ENCODE data around the gene IDH3A.

The IDH3A gene

DNA sequence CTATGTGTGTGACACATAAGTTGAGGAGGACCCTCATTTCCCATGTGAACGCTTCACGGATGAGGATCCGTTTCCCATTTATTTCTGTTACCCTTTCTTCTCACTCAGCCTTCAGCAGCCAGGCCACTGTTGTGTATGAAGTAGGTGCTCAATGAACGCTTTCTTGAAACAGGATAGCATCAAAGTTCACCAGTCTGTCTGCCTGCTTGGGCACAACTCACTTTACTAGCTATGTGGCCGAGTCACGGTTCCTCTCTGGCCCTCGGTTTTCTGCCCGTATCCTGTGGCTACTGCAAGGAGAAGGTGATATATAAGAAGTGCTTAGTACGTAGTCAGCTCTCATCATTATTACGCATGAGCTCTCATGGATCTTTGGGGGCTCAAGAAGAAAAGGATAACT is 62.8 kb downstream of the IDH3A start:
- H3K27ac ChIP-seq: no peak overlapping the region
- TF ChIP-seq ZFX (IDR thresholded peaks at IDR 0.05; ENCODE audit: borderline replicate concordance) (no peak), CTCF (IDR thresholded peaks at IDR 0.05) (no peak)

DNA sequence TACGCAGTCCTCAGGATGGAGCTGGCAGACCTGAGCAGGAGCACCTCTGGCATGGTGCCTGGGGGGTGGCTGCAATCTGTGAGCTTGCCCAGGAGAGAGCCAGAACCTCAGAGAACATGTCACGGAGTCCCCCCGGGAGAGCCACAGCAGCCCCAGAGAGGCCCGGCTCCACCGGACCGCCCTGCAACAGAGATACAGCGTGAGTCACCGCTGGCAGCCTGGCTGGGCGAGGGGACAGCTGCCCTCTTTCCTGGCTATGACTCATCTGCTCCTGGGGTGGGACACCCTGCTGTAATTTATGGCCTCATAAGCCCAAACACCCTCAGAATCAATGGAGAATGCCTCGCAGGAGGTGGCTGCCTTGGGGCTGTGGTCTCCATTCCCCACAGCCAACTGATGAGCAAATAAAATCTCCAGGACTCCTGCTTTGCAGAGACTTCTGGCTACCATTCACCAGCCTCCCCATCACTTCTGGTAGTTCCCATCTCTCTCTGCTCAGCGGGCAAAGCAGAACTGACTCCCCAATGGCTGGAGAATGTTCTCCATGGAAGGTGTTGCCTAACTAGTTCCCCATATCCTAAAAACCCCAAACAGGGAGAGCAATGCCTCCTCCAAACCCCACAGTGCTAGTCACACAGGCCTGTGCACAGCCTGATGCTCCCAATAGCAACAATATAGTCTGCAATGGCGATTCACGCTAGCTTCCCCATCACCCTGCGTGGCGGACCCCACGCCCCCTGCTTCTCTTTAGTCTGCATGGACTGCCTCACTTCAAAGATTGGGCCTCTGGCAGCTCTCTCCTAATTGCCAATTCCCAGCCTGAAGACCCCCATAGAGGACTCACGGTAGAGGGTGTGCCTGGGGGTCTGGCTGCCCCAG is 63.6 kb downstream of the IDH3A start:
- H3K27ac ChIP-seq: no peak overlapping the region

DNA sequence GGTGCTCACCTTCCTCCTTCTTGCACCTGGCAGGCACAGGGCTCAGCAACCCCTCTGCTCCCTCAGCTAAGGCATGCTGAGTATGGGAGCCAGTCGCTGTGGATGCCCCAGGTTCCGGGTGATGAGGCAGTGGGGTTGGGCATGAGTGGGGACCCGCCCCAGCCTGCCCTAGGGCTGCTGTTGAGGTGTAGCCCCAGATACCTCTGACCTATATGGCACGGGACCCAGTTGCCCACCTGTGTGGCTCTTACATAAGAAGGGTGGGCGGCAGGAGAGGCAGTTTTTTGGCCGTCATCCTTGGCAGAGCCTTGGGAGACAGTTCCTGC is 64.2 kb downstream of the IDH3A start:
- no peak overlapping the region for H3K27ac ChIP-seq
- no peak for TF ChIP-seq ZFX (IDR thresholded peaks at IDR 0.05; ENCODE audit: borderline replicate concordance)
- TF ChIP-seq CTCF (IDR thresholded peaks at IDR 0.05): no peak

More for the DNA sequence above, 63.6 kb downstream of the IDH3A start:
- TF ChIP-seq CTCF (IDR thresholded peaks at IDR 0.05) (no peak), ZFX (IDR thresholded peaks at IDR 0.05; ENCODE audit: borderline replicate concordance) (no peak)

- H3K27ac ChIP-seq: no peak overlapping the region
- TF ChIP-seq CTCF (IDR thresholded peaks at IDR 0.05): no peak
- TF ChIP-seq ZFX (IDR thresholded peaks at IDR 0.05; ENCODE audit: borderline replicate concordance): no peak
Observed at GRCh38 chr15:78213956-78214355, 64.8 kb downstream of the IDH3A start.

DNA sequence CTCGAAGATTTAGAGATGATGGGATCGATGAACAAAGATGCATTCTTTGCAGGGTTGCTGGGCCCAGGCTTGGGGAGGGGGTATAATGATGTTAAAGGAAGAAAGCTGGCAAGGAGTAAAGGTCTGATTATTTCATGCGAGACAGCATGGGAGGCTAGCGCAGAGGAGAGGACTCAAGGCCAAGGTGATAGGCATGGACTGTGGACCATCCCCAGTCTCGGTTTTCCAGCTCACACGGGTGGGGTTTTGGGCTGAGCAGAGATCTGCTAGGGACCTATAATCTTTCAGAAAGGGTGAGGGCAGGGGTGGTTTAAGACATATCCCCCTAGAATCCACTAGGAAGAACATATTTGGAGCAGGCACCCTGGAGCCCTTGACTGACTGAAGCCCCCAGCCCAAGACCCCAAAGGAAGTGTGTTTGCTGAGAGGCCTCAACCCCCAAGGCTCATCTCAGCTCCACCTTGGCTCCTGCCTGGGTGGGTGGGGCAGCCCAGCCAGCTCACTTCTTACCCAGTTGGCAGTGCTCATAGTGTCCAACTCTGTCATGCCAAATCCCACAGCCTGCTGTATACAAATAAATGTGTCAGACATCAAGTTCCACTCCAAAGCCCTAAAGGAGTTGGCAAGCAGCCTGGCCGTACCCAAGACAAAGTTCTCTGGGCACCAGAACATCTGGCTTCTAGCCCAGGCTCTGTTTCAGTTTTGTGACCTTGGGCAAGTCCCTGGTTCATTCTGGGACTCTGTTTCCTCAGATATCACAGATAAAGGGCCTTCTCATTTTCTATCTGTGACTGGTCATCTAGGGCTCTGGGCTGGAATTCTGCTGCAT is 67.3 kb downstream of the IDH3A start:
- H3K27ac ChIP-seq: no peak overlapping the region

DNA sequence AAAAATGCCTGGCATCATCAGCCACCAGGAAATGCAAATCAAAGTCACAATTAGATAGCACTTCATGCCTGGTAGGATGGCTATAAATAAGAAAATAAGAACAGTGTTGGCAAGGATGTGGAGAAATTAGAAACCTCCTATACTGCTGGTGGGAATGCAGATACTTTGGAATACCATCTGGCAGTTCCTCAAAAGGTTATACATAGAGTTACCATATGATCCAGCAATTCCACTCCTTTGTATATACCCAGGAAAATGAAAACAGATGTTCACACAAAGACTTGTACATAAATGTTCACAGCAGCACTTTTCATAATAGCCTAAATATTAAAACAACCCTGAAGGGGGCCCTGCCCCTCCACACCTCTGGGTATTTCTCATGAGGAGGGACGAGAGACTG is 71.6 kb downstream of the IDH3A start:
- TF ChIP-seq ZFX (IDR thresholded peaks at IDR 0.05; ENCODE audit: borderline replicate concordance): no peak
- TF ChIP-seq CTCF (IDR thresholded peaks at IDR 0.05): no peak
- no peak overlapping the region for H3K27ac ChIP-seq

More for the DNA sequence above, 67.3 kb downstream of the IDH3A start:
- TF ChIP-seq ZFX (IDR thresholded peaks at IDR 0.05; ENCODE audit: borderline replicate concordance) (no peak), CTCF (IDR thresholded peaks at IDR 0.05) (no peak)
